Testis (tissue), 3 donors: Measurements from ENCODE around the gene BACH2. TPM values are rescaled to one million over a fixed set of nuclear protein-coding genes. Genes with fewer than 3 reads are reported as not detected.

Experiments
- DNase-seq: peaks from one replicate; pipeline ENCODE4 v3.0.0-alpha.2; 2019
- H3K27ac ChIP-seq, 2 donors: fragments of 200-600 bp; sonication (generic); one replicate each; pipeline ENCODE4 v1.5.1; 2019
- H3K27me3 ChIP-seq: fragments of 200-600 bp; sonication (generic); one replicate; pipeline ENCODE4 v1.5.1; 2019
- H3K36me3 ChIP-seq: fragments of 200-600 bp; sonication (generic); one replicate; pipeline ENCODE4 v1.5.1; 2017; ENCODE audit warnings: low read depth; ENCODE audit errors: missing control alignments
- H3K4me1 ChIP-seq: fragments of 200-600 bp; sonication (generic); one replicate; pipeline ENCODE4 v1.5.1; 2019
- H3K4me3 ChIP-seq, 2 donors: fragments of 200-600 bp; sonication (generic); one replicate each; pipeline ENCODE4 v1.5.1; 2017 to 2019
- H3K9me3 ChIP-seq: fragments of 200-600 bp; sonication (generic); one replicate; pipeline ENCODE4 v1.5.1; 2017
- CTCF ChIP-seq, 3 experiments: fragments of 450-650 bp in 2 of 3; fragments of 200-600 bp in 1 of 3; sonication (generic) in 1 of 3; IDR thresholded peaks; one replicate each; pipeline ENCODE4 v1.5.1; 2016 to 2019; ENCODE audit warnings: antibody characterized with exemption in 3 of 3, mild to moderate bottlenecking in 2 of 3, moderate library complexity in 1 of 3
- POLR2A ChIP-seq: fragments of 450-650 bp; IDR thresholded peaks from one replicate; pipeline ENCODE4 v1.6.1; 2017; ENCODE audit warnings: antibody characterized with exemption, mild to moderate bottlenecking, moderate library complexity
- WGBS, 2 donors: methylation state at CpG; one replicate each; pipeline ENCODE4 v1.1.5; 2018; 5-methylcytosine and 5-hydroxymethylcytosine counted together
- intact Hi-C: fragments of 100-400 bp; cut with DNase I; formaldehyde crosslinking; loops from one replicate; pipeline ENCODE4 v1.15.1; 2023; ENCODE audit warnings: low total_unique reads
- polyA plus RNA-seq: library from polyadenylated mRNA; stranded (reverse); fragments of 350-450 nt; fragmentation: Illumina TruSeq; extraction: RNeasy Lipid Tissue Mini Kit (QIAGEN cat#74804); gene quantifications from one replicate; pipeline ENCODE4 v1.2.3, GENCODE V29; 2014; ENCODE audit warnings: low read depth, low replicate concordance; ENCODE audit not compliant: insufficient read depth
- total RNA-seq, 2 donors: library from RNA; depleted of rRNA; stranded (reverse); fragments of >200 nt; gene quantifications; one replicate each; pipeline ENCODE4 v1.2.3, GENCODE V29; 2016

BACH2 gene
- total and polyA plus RNA-seq, 3 donors from 2014 or later: 5.0 to 8.3 (median 6.5) TPM

DNA sequence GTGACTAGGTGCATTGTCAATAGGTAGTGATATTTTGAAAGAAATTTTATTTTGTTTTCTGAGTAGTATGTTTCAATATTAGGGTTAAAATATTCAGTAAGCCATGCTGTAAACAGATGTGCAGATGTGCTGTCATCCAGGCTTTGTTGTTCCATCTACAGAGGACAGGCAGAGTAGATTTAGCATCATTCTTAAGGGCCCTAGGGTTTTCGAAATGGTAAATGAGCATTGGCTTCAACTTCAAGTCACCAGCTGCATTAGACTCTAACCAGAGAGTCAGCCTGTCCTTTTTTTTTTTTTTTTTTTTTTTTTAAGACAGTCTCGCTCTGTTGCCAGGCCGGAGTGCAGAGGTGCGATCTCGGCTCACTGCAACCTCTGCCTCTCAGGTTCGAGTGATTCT, 27.1 kb upstream of the BACH2 start:
- Histone ChIP-seq H3K4me1 (no peaks in the 10 kb centered on the region), H3K27ac (no peak overlapping the region), H3K27me3 (no peaks in the 10 kb centered on the region), H3K36me3 (no peaks in the 10 kb centered on the region), H3K9me3 (no peaks in the 10 kb centered on the region), H3K4me3 (no peak overlapping the region)
- no peak for DNase-seq
- 85 to 96% methylated on average over 6 of the region's 6 CpGs for WGBS, 2 donors
- TF ChIP-seq POLR2A: no peak
- no peak for TF ChIP-seq CTCF (IDR thresholded peaks at IDR 0.05)
- intact Hi-C loops: no loop called here

GRCh38 chr6:90322976-90323474, 26.4 kb upstream of the BACH2 start:
- H3K4me3 ChIP-seq: no peak overlapping the region
- TF ChIP-seq POLR2A: no peak
- TF ChIP-seq CTCF (IDR thresholded peaks at IDR 0.05): no peak

DNA sequence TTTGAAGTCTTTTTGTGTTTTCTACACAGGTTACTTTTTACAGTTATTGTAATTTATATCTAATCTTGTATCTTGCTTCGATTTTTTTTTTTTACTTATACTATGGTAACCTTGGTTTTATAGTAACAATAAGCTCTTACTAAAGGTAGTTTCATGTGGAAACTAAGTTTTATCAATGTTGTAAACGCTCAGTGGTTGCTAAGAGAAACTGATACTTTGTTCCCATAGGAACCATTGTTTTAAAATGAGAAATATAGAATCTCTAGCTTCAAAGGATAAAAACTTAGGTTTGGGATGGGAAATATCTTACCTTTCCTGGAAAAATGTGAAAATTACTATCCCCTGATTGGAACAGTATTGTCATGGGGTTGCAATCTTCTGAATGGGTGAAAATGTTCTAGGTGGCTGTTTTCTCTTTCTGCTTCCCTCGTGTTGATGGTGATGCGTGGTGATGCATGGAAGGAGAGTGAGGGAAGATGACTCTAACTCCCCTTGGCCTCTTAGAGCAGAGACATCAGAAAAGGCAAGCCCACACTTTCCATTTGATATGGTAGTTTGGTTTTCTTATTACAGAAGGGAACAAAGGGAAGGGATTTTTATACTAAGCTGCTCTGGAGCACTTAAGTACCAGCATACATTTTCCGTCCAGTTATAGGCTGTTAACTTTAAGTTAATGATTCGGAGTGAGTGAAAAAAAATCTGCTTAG, 23.5 kb upstream of the BACH2 start:
- 73 to 77% methylated on average over 6 of the region's 6 CpGs for WGBS, 2 donors

More at GRCh38 chr6:90322976-90323474, 26.4 kb upstream of the BACH2 start:
- Histone ChIP-seq H3K9me3 (no peaks in the 10 kb centered on the region), H3K36me3 (no peaks in the 10 kb centered on the region), H3K4me1 (no peaks in the 10 kb centered on the region), H3K27me3 (no peaks in the 10 kb centered on the region), H3K27ac (no peak overlapping the region)
- intact Hi-C loops: no loop called here
- DNase-seq: no peak
- WGBS, 2 donors: 79 to 87% methylated on average over 3 of the region's 3 CpGs

DNA sequence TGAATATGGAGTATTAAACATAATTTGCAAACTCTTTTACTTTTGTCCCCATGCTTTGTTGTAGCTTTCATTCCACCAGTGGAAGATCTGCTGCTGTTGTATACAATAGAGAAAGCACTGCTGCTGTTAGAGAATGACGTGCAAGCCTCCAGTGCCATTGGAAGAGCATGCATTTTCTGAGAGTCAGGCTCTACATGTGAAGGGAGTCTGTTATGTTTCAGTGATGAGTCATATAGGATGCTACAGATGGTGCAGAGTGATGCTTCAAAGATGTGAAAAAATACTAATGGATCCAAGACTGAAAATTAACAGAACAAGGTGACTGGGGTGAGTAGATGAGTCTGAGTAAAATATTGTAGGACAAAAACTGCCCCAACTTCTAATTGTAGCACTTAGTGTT, 22.4 kb upstream of the BACH2 start:
- Histone ChIP-seq H3K27me3 (no peaks in the 10 kb centered on the region), H3K9me3 (no peaks in the 10 kb centered on the region), H3K36me3 (no peaks in the 10 kb centered on the region), H3K4me1 (no peaks in the 10 kb centered on the region), H3K4me3 (no peak overlapping the region), H3K27ac (no peak overlapping the region)
- intact Hi-C loops: no loop called here
- WGBS, 2 donors: 83 to 90% methylated on average over 1 of the region's 1 CpG
- no peak for TF ChIP-seq CTCF (IDR thresholded peaks at IDR 0.05)
- no peak for TF ChIP-seq POLR2A
- DNase-seq: no peak

More for the DNA sequence above, 23.5 kb upstream of the BACH2 start:
- no peaks in the 10 kb centered on the region for H3K4me1 ChIP-seq
- no peak overlapping the region for H3K4me3 ChIP-seq
- no peak overlapping the region for H3K27ac ChIP-seq
- no peaks in the 10 kb centered on the region for H3K36me3 ChIP-seq
- no peaks in the 10 kb centered on the region for H3K9me3 ChIP-seq
- intact Hi-C loops: no loop called here
- no peaks in the 10 kb centered on the region for H3K27me3 ChIP-seq
- TF ChIP-seq POLR2A: no peak
- no peak for TF ChIP-seq CTCF (IDR thresholded peaks at IDR 0.05)
- no peak for DNase-seq

DNA sequence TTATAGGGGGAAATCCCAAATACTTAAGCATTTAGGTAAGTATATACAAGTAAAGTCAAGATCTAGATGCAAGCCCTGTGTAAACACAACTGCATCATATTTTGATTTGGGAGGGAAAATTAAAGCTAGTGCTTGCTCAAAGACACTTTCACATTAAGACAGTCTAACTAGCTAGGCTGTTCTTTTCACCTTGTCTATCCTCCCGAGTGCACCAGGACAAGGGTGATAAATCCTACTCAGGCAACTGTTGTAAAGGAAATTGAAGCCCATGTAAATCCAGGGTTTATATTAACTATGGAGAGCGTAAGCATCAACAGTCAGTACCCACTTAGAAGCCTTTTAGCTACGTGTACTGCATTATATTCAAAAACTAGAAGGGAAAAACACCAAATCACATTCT, 19.3 kb upstream of the BACH2 start:
- Histone ChIP-seq H3K4me3 (no peak overlapping the region), H3K27ac (no peak overlapping the region), H3K27me3 (no peaks in the 10 kb centered on the region), H3K9me3 (no peaks in the 10 kb centered on the region), H3K36me3 (no peaks in the 10 kb centered on the region), H3K4me1 (no peaks in the 10 kb centered on the region)
- TF ChIP-seq CTCF (IDR thresholded peaks at IDR 0.05): no peak
- TF ChIP-seq POLR2A: no peak
- 76 to 82% methylated on average over 3 of the region's 3 CpGs for WGBS, 2 donors
- no peak for DNase-seq
- intact Hi-C loops: no loop called here
